H1 (cell line): ENCODE data around the gene HOXB7. TPM values are rescaled to one million over a fixed set of nuclear protein-coding genes. Genes with fewer than 3 reads are reported as not detected.

Experiments used
- CBX8 ChIP-seq: fragments of 300-800, 300-1000 bp; sonication (generic); IDR thresholded peaks from 2 replicates; pipeline ENCODE4 v1.7.1; 2016; ENCODE audit warnings: low read depth, low read length, borderline replicate concordance
- CTCF ChIP-seq, 3 experiments: IDR thresholded peaks; 1 replicate in 2 of 3; 2 replicates in 1 of 3; pipeline versions ENCODE4 v1.5.1 to v1.6.1; 2011; ENCODE audit warnings: low read length in 3 of 3, mild to moderate bottlenecking in 3 of 3, inconsistent platforms in 2 of 3, low read depth in 1 of 3, moderate library complexity in 1 of 3; ENCODE audit not compliant: insufficient read depth in 1 of 3; ENCODE audit errors: control extremely low read depth in 1 of 3
- EP300 ChIP-seq, 2 experiments: IDR thresholded peaks; 1 replicate in 1 of 2; 2 replicates in 1 of 2; pipeline ENCODE4 v1.6.1; 2011 to 2012; ENCODE audit warnings: low read depth in 2 of 2, low read length in 2 of 2, mild to moderate bottlenecking in 2 of 2, borderline replicate concordance in 1 of 2, inconsistent platforms in 1 of 2, moderate library complexity in 1 of 2
- KDM1A ChIP-seq: fragments of 200-600, 300-600 bp; sonication (generic); IDR thresholded peaks from 2 replicates; pipeline ENCODE4 v1.7.1; 2016; ENCODE audit warnings: mild to moderate bottlenecking, low read length, borderline replicate concordance
- POU5F1 ChIP-seq: IDR thresholded peaks from 2 replicates; pipeline ENCODE4 v1.6.1; 2011; ENCODE audit warnings: low read depth, mild to moderate bottlenecking, low read length, moderate library complexity
- SP2 ChIP-seq: IDR thresholded peaks from 2 replicates; pipeline ENCODE4 v1.6.1; 2012; ENCODE audit warnings: mild to moderate bottlenecking, low read length, inconsistent platforms
- SUZ12 ChIP-seq: fragments of 200-600 bp; sonication (generic); IDR thresholded peaks from 2 replicates; pipeline ENCODE4 v1.6.1; 2012; ENCODE audit warnings: mild to moderate bottlenecking, inconsistent platforms, low read length, moderate library complexity, mixed read lengths
- polyA plus RNA-seq, 7 experiments: library from polyadenylated mRNA; depleted of rRNA in 3 of 7; stranded (reverse) in 5 of 7; unstranded in 2 of 7; fragments of >200 nt in 5 of 7; fragments of 200-250 nt in 2 of 7; gene quantifications; 1 replicate in 5 of 7; 2 replicates in 1 of 7; 4 replicates in 1 of 7; pipeline versions ENCODE4 v1.2.1 to v1.2.3, GENCODE V29; 2011 to 2013; ENCODE audit warnings: missing spikeins in 2 of 7, mixed read lengths in 2 of 7
- total RNA-seq: library from RNA; stranded (reverse); fragmentation: NEBNext Ultra II Directional; extraction: Animal tissue kit (Norgen Biotek cat#: 25700); gene quantifications from 2 replicates; pipeline ENCODE4 v1.2.1, GENCODE V29; 2021

The HOXB7 gene
- total and polyA plus RNA-seq, 2 of the 8 experiments (the other 6 are each of a cell fraction or from before 2014, with no cell fraction given) = not detected

GRCh38 chr17:48571826-48572417 lies 38.9 kb downstream of the HOXB7 start (continued):
- TF ChIP-seq CTCF (IDR thresholded peaks at IDR 0.05; ENCODE audit: control extremely low read depth in 1 of 3, insufficient read depth in 1 of 3, low read depth in 1 of 3, low read length in 3 of 3) (no peak), POU5F1 (no peak), KDM1A (no peak), EP300 (IDR thresholded peaks at IDR 0.05; ENCODE audit: borderline replicate concordance in 1 of 2, low read depth in 2 of 2, low read length in 2 of 2) (no peak), CBX8 (no peak), SUZ12 (no peak), SP2 (no peak)
